Measurements from ENCODE around the gene VENTX.

Gene VENTX, protein sequence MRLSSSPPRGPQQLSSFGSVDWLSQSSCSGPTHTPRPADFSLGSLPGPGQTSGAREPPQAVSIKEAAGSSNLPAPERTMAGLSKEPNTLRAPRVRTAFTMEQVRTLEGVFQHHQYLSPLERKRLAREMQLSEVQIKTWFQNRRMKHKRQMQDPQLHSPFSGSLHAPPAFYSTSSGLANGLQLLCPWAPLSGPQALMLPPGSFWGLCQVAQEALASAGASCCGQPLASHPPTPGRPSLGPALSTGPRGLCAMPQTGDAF

DNA sequence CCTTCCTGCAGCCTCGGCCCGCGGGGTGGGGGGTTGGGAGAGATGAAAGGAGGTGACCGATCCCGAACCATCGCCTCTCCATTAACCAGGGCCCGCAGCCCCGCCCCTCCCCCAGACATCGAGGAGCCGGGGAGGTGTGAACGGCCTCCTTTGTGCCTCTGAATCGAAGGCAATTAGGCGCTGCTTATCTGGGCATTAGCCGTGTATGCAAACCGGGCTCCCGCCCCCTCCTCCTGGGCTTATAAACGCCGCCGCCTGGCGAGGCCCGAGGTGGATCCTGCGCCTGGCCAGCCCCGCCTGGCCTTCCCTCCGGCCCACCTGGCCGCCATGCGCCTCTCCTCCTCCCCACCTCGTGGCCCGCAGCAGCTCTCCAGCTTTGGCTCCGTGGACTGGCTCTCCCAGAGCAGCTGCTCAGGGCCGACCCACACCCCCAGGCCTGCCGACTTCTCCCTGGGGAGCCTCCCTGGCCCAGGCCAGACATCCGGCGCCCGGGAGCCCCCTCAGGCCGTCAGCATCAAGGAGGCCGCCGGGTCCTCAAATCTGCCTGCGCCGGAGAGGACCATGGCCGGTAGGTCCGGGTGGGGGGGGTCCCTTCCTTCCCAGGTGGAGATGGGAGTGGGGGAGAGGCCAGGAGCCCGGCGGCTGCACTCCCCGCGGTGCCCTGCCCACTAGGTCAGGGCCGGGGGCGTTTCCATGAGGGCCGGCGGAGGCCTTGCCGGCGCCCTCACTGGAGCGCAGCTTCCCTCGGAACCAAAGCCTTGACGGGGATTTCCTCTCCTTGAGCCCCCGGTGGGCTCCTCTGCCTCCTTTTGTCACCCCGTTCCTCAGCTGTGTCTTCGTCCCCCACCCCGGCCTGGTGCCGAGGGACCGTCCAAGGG, at the start of gene VENTX:
TSS of gene VENTX (plus strand) at position 268 of the 878 bp plus-strand sequence. CDS start at position 328, 60 bp downstream.
- DNase-seq (ENCODE audit: low read depth), result no peak

- no peak for DNase-seq (ENCODE audit: low read depth)
These were observed 49.6 kb upstream of the VENTX start for GRCh38 chr10:133187906-133188681.

DNA sequence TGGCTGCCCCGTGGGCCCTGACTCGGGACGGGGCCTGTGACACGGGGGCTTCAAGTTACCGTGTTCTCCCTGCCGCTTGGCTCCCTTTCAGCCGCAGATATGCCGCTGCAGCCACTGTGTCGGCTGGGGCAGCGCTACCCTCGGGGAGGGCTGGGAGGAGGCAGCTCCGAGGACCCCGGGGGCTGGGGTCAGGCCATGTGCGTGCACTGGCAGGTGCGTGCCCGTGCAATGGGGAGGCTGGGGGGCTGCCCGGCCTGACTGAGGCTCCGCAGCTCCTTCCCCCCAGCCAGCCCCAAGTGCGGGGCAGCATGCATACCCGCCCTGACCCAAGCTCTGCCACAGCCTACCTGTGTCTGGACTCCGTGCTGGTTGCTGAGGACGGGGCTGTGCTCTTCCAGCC, 48.4 kb upstream of the VENTX start:
- no peak for DNase-seq (ENCODE audit: low read depth)

DNA sequence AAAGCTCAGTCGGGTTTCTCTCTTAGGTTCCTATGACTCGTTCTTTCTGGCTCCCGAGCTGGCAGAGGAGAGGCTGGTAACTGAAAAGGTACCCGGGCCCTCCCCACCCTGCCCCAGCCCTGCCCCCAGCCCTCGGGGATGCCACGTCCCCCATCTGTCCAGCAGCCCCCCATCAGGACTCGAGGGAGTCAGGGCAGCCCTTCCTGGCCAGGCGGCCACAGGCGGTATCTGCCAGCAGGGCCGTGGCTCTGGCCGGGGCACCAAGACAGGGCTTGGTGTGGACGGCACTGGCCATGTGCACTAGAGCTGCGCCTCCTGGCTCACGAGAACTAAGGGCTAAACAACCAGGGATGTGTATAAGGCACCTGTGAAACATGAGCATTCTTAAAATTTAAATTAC, 47.9 kb upstream of the VENTX start:
- no peak for DNase-seq (ENCODE audit: low read depth)

DNA sequence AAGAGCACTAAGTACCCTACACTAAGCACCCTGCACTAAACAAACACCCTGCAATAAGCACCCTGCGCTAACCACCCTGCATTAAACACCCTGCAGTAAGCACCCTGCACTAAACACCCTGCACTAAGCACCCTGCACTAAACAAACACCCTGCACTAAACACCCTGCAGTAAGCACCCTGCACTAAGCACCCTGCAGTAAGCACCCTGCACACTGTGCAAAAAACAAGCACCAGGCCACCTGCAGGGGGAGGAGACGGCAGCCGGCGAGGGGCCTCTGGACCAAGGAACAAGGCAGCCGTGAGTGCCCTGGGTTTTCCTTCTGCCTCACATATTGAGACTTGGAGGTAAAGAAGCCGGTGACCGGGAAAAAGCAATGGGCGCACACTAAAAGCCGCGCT, 47.4 kb upstream of the VENTX start:
- no peak for DNase-seq (ENCODE audit: low read depth)

DNA sequence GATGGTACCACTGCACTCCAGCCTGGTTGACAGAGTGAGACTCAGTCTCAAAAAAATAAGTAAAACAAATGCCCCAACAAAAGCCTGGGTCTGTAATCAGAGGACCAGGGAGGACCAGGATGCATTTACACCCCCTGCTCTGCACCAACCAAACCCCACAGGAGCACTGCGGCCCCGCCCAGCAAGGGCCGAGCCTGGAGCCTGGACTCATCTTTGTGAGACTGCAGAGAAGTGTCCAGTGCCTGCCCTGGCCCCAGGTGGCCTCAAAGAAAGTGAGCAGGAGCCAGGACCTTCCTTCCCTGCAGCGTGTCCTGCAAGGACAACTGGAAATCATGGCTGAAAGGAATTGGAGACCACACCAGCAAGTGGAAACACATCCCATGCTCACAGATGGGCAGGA, 46.0 kb upstream of the VENTX start:
- no peak for DNase-seq (ENCODE audit: low read depth)

DNA sequence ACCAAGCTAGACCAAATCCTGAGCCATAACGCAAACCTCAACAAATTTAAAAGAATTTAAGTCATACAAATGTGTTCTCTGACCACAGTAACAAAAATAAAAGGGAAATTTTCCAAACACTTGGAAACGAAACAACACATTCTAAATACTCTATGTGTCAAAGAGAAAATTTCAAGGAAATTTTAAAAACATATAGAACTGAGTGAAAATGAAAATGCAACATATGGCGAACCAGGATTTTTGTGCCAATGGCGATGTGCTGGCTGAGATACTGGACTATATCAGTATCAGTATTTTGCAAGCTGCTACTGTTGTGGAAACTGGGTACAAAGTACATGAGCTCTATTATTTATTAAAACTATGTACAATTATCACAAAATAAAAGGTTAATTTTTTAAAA, 43.5 kb upstream of the VENTX start:
- no peak for DNase-seq (ENCODE audit: low read depth)

DNA sequence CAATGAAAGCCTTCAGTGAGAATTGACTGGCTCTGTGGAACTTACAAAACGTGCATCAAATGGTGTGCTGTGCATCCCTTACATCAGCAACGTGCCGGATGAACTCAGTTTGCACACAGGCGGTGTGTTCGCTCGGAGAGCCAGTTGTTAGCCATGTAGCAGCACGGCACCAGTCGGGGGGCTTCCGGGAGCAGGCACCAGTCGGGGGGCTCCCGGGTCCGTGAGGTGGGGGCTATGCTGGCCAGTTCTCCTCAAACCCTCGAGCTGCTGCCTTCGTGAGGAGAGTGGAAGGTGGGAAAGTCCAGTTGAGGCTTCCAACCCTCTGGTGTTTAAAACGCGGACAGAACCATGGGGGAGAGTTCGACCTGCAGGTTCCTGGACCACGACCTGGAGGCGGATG, 42.6 kb upstream of the VENTX start:
- no peak for DNase-seq (ENCODE audit: low read depth)

DNA sequence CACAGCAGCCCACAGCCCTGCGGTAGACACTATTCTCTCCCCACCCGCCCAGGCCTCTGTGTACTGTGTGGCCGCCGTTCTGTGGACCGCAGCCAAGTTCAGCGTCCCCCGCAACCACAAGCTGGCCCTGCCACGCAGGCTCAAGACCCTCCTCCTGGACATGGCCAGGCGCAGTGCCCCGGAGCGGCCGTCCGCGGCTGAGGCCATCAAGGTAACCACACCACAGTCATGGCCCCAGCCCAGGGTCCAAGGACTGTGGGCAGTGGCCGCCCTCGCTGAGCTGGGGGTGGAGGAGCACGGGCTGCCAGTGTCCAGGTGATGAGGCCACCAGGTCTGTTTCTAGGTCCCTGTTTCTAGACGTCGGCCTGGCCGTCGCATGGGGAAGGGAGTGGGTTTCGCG, 42.0 kb upstream of the VENTX start:
- DNase-seq (ENCODE audit: low read depth), result no peak

GRCh38 chr10:133196221-133196915, 41.3 kb upstream of the VENTX start:
- DNase-seq (ENCODE audit: low read depth), result no peak

DNA sequence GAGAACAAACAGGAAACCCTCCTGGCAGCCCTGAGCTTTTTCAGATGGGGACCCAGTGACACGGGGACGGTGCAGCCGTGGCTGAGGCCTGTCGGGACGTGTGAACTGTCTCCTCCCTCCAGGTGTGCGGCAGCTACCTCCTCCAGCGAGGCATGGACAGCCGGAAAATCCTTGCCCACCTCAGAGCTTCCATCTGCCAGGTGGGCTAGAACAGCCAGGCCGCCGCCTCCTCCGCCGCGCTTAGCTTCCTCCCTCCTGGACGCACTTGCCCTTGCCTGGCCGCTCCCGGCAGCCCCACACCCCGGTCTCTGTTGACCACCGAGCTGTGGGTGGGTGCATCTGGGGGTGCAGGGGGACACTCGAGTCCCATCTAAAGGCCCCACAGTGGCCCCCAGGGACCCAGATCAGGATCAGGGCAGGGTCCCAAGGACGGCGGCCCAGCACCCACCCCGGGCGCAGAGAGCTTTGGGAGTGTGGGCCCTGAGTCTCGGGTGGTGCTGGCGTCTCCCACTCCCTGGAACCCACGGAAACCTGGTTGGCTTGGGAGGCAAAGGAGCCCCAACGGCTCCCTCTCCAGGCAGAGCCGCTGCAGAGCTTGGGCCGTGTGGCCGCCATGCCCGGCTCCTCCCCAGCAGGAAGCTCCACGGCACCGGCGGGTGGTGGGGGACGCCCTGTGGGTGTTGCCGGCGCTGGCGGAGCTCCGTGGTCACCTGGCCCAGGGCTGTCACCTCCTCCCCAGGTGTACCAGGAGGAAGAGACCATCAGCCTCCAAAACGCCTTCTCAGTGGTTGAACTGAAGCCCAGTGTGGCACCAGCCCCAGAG, 40.5 kb upstream of the VENTX start:
- DNase-seq (ENCODE audit: low read depth), result no peak

GRCh38 chr10:133197786-133198185, 39.9 kb upstream of the VENTX start:
- DNase-seq (ENCODE audit: low read depth), result no peak

DNA sequence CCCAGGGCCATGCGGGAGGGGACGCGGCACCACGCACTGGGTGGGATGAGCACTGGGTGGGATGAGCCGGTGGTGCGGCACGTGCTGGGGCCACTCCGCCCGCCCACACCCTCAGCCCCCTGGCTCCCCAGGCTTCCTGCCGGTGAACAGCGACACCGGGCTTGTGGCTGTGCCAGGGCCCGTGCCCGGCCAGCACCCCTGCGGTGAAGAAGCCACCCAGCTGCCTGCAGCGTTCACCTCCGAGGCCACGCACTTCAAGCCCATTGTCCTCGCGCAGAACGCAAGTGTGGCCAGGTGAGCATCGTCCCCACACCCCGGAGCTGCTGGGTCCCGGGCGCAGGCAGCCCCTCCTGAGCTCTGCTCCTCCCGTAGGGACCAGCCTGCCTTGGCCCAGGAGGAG, 39.4 kb upstream of the VENTX start:
- no peak for DNase-seq (ENCODE audit: low read depth)

DNA sequence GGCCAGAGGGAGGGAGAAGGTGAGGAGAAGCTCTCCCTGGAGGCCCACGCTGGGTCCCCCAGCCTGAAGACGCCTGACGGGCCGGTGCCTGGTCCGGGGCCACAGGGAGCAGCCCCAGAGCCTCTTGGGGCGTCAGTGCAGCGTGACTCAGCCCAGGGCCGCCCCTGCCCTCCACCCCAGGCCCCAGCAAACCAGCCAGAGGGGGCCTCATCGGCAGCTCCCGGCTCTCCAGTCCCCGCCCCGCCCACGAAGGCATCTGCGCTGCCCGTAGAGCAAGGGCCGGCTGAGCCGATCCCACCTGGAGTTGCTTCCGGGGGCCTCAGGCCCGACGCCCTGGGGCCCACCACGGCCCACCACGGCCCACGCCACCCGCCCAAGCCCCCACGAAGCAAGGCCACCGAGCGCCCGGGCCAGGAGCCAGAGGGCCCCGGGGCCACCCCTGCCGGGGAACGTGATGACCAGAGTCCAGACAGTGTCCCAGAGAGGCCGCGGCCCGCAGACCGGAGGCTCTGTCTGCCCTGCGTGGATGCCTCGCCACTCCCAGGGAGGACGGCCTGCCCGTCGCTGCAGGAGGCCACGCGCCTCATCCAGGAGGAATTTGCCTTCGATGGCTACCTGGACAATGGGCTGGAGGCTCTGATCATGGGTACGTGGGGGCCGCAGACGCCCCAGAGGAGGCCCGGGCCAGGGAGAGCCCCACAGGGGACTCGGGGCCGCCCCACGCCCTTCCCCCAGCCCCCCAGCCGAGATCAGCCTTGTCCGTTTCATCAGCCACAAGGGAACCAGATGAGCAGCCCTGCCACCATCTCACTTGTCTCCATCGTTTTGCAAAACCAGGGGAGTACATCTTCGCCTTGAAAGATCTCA, 38.8 kb upstream of the VENTX start:
- no peak for DNase-seq (ENCODE audit: low read depth)

- DNase-seq (ENCODE audit: low read depth), result no peak
These were observed 38.2 kb upstream of the VENTX start for GRCh38 chr10:133199488-133199885.

DNA sequence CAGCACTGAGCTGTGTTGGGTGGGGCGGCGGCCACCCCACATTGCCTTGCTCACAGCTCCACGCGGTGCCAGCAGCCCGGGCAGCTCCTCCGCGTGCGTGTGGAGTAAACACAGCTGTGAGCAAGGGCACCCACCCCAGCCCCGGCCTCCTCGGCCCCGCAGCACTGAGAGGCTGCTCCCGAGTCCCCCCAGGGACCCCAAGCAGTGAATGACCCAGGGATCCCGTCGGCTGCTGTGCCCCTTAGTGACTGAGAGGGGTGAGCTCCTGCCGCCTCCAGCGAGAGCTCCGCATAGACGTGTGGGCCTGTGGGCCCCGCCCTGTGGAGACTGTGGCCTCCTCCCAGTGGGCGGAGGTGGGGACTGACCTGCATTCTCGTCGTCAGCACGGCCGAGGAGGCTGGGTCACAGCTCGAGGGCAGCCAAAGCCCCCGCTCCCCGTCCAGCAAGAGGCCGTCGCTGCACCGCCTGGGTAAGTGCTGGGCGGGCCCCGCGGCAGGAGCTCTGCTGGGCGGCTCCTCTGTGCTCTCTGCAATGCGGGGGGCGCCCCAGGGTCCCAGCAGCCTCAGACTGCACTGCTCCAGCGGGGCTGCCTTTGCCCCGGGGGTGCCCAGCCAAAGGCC, 37.6 kb upstream of the VENTX start:
- no peak for DNase-seq (ENCODE audit: low read depth)

GRCh38 chr10:133200621-133201031, 37.0 kb upstream of the VENTX start:
- no peak for DNase-seq (ENCODE audit: low read depth)

- no peak for DNase-seq (ENCODE audit: low read depth)
These were observed 36.3 kb upstream of the VENTX start for GRCh38 chr10:133201151-133201947.

All from CMK (cell line).